GM03348 (cell line): ENCODE measurements around the gene PHLDA2.

ENCODE experiments used
- DNase-seq: peaks from one replicate; pipeline ENCODE4 v3.0.0; 2012; ENCODE audit warnings: low spot score

Gene PHLDA2

DNA sequence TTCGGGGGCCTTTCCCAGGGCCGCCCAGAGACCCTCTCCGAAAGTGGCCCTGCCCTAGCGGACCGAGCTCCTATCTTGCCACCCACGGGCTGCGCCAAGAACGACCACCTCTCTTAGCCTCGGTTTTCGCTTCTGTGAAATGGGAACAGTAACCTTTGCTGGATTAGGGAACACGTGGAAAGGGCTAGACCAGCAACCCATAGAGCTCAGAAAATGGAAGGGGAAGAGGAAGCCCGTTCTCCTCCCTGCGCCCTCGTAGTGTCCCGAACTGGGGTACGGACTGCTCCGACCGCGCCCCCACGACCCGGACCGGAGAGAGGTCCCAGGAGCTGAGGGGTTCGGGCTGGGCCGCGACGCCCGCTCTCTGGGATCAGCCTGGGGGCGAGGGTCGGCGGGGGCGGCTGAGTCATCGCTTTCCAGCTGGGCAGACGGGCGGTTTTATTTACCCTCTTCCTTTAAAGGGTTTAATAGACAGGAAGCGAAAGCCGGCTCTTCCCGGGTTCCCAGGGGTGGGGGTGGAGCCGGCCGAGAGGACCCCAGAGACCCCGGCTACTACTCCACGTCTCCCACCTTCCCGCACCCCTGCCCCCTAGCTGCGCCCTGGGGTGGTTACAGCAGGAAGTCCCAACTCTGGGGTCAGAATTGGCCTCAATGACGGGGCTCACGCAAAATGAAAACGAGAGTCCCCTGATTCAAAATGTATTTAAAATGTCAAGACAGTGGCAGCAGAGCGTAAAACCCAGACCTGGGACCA, 907 bp upstream of the PHLDA2 start:
- DNase-seq: peak; percentile 69

DNA sequence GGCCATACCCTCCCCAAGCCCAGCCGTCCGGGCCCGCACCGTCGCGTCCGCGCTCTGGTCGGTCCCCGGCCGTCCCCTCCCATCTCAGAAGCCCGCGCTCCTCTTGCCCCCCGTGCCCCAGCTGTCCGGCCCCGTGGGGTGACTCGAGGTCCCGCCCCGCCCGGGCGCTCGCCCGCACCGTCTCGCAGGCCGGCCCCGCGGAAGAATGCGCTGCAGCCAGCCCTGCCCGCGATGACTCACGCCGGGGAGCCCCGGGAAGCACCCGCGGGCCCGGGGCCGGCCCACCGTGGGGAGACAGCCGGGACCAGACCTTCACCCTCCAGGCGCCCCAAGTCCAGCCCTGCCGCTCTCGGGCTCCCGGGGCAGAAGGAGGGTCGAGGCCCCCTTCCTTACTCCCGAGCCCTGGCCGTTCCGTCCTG, 320 bp upstream of the PHLDA2 start:
- DNase-seq: peak; percentile 94

- peak; percentile 60 for DNase-seq
These were observed 1.2 kb downstream of the PHLDA2 start for GRCh38 chr11:2927851-2928604.

DNA sequence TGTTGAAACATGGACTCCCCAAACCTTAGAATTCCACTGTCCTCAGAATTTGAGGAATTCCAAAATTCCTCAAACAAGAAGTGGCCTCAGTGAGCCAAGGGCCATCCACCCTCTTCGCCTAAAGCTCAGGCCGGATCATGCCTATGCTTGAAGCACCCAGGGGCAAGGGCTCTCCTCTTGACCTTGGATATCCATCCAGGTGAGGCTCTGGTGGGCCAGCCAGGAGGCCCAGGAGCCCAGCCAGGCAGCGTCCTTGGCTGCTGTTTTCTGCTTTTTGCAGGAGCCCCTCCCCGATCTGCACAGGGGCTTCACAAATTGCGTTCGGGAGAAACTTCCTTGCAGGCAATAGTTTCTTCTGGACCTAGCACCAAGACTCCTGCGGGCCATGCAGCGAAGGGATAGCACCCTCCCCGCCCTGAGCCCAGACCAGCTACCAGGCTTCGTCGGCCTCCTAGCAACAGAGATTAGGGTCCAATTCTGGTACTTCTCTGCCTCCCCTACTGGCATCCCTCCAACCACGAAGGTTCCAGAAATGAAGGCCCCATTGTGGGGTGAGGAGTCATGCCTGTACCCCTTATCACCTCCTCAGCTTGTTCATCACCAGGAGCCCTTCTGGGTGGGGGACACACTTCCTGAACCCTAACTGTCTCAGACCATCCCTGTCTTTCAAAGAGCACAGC, 2.0 kb downstream of the PHLDA2 start:
- DNase-seq: no peak

DNA sequence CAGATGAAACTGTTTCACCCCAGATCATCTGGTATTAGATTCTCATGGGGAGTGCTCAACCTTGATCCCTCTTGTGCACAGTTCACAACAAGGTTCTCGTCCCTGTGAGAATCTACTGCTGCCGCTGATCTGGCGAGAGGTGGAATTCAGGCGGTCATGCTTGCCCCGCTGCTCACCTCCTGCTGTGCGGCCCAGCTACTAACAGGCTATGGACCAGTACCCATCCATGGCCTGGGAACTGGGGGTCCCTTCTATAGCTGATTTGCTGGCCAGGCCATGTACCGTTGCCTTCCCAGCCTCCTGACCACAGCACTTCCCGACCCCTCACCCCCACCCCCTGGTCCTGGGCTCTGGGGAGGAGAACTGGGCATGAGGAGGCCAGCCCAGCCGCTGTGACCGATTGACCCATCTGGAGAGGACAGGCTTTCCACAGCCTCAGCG, 2.6 kb downstream of the PHLDA2 start:
- no peak for DNase-seq

DNA sequence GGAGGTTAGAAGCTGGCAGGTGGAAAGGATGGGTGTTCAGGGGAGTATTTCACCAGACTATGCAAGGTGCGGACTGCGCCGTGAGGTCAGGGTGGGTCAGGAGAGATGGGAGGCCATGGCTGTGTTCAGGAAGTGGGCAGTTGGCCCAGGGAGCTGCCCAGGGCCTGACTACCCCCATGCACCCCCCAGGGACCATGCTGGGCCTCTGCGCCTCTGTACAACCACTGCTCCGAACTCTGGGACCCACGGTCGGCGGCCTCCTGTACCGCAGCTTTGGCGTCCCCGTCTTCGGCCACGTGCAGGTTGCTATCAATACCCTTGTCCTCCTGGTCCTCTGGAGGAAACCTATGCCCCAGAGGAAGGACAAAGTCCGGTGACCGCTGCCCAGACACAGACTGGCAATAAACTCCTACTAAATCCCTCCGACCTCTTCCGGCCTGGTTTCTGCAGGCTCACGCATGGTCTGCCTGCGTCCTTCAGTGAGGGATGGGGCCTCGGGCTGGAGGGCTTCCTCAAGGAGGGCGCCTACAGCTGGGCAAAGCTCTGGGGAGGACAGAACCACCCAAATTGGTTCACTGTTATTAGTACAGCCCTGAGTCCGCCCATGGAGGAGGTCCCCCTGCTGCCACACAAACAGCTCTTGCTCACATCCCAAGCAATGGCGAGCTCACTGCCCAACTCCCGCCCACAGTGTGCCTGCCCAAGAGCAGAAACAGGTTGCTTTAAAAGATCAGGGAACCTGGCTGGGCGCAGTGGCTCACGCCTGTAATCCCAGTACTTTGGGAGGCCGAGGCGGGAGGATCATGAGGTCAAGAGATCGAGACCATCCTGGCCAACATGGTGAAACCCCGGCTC, 4.2 kb downstream of the PHLDA2 start:
- no peak for DNase-seq

DNA sequence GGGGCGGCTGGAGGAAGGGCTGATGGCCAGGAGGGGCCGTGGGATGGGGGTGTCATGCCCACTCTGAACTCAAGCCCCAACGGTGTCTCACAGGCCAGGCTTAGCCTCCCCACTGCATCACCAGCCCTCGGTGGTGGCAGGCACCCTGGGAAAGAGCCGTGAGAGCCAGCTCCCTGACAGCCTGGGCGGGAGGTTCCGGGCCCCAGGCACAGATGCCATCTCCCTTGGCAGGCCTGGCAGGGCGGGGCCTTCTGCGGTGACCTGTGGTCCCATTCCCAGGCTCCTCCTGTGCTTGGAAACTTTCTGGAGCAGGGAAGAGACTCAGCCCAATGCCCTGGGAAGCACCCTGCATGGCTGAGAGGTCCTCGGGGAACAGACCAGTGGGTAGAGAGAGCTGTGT, 4.8 kb downstream of the PHLDA2 start:
- no peak for DNase-seq

- no peak for DNase-seq
These were observed 5.5 kb downstream of the PHLDA2 start for GRCh38 chr11:2923446-2924375.

DNA sequence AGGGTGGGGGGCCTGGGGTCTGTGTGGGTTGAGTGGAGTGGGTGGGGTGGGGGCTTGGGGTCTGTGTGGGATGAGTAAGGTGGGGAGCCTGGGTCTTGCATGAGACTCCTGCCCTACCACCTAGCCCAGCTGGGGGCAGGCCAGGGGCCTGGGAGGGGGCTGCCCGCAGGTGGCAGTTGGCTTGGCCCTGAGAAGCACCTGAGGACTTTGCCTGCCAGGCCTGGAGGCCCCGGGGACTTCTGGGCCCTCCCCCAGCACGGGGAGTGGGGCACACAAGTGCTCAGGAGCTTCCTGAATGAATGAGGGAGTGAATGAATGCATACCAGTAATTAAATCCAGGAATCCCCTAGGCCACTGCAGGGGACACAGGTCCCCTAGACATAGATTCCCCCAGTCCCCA, 6.6 kb downstream of the PHLDA2 start:
- no peak for DNase-seq

DNA sequence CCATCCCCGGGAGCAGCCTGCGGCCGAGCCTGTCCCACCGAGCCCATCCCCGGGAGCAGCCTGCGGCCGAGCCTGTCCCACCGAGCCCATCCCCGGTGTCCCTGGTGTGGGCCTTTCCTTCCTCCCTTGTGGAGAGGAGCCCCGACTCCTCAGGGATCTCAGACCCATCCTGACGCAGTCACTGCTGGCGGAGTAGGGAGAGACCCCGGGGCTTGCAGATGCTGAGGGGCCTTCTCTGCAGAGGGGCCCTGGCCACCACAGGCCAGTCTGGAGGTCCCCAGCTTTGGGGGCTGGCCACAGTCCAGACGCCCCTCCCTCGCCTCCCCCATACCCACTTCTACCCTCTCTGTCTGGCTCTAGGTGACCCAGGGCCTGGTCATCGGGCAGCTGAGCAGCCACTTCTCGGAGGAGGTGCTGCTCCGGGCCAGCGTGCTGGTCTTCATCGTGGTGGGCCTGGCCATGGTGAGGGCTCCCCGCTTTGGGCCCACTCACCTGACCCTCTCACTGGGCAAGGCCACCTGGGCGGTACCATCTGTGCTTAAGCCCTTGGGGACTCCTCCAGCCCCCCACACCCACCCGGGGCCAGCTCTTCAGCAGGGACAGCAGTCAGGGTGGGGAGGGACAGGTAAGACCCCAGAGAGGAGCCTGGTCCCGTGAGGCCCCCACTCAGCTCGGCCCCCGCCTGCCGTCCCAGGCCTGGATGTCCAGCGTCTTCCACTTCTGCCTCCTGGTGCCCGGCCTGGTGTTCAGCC, 7.3 kb downstream of the PHLDA2 start:
- DNase-seq: no peak

- no peak for DNase-seq
These were observed 8.0 kb downstream of the PHLDA2 start for GRCh38 chr11:2921261-2921660.

GRCh38 chr11:2920343-2920742, 8.9 kb downstream of the PHLDA2 start:
- no peak for DNase-seq

GRCh38 chr11:2919837-2920236, 9.4 kb downstream of the PHLDA2 start:
- DNase-seq: no peak

DNA sequence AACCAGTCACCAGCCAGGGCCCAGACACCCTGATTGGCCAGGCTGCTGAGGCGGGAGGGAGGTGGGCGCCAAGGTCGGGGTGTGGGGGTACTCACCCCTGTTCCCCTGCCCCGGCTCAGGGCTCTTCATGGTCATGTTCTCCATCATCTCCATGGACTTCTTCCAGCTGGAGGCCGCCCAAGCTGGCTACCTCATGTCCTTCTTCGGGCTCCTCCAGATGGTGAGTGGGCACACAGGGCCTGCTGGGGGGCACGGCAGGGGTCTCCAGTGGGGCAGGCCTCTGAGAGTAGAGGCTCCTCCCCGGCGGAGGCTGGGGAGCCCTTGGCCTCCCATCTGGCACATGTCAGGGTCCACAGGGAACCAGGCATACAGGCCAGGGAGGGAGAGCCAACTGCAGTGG, 10.0 kb downstream of the PHLDA2 start:
- no peak for DNase-seq

DNA sequence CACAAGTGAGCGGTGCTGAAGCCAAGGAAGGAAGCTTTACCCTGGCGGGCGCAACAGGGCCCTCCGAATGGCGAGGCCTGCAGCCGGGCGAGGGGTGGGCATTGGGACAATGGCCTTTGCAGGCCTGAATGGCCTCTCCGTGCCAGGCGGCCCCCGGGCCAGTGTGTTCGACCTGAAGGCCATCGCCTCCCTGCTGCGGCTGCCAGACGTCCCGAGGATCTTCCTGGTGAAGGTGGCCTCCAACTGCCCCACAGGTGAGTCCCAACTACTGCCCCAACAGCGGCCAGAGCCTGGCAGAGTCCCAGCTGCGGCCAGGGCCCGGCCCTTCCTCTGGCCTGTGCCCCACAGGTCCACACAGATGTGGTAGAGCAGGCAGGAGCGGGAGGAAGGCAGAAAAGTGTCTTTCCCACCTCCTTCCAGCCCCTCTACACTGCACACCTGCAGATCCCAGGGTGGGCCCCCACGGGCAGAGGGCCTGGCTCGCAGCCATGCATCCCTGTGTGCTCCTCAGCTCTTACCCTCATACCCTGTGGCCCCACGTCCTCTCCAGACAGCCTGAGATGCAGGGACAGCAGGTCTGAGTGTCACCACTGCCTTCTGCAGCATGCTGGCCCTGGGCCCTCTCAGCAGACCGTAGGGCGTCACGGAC, 11.3 kb downstream of the PHLDA2 start:
- DNase-seq: no peak

DNA sequence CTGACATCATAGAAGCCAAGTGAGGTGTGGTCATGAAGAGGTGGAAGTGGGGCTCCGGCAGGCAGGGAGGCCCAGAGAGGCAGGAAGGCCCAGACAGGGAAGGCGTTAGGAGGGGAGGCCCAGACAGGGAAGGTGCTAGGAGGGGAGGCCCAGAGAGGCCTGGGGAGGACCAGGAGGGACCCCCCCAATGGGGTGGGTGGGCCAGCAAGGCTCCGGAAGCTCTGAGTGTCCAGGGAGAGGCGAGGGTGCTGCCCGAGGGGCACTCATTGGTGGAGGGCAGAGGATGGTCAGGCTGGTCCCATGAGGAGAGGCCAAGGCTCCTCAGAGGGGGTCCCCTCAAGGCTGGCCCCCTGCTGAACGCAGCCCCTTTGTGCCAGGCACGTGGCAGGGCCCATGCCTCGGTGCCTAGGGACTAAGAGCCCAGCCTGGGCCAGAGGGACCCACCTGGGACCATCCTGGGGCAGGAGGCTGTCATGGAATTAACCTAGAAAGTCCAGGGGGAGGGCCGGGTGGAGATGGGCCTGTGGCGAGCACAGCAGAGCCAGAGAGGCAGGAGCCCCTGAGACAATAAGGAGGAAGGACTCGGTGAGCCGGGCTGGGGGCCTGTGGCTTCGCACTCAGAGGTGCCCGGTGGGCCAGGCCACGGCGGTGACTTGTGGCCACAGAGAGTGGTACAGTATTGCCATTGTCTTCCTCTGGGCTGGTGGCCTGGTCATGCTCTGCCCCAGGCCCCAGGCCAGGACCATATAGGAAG, 12.2 kb downstream of the PHLDA2 start:
- DNase-seq: no peak

GRCh38 chr11:2916114-2916891, 12.9 kb downstream of the PHLDA2 start:
- no peak for DNase-seq

- DNase-seq: no peak
These were observed 13.7 kb downstream of the PHLDA2 start for GRCh38 chr11:2915473-2915872.
